SK-N-MC (cell line): ENCODE measurements around the gene TDG.

Experiments used
- DNase-seq: peaks from one replicate; pipeline ENCODE4 v3.0.0-alpha.2; 2011; ENCODE audit warnings: low read depth, low spot score
- H3K27ac ChIP-seq: fragments of 200-600 bp; sonication (generic); 2 replicates; pipeline ENCODE4 v1.5.1; 2016; ENCODE audit warnings: mixed run types
- H3K36me3 ChIP-seq: fragments of 200-600 bp; sonication (generic); 2 replicates; pipeline ENCODE4 v1.6.1; 2017; ENCODE audit warnings: antibody characterized with exemption, low read length, mixed read lengths; ENCODE audit not compliant: insufficient read depth
- H3K4me3 ChIP-seq: fragments of 200-600 bp; sonication (generic); 2 replicates; pipeline ENCODE4 v1.5.1; 2016
- H3K9ac ChIP-seq: fragments of 200-600 bp; sonication (generic); 2 replicates; pipeline ENCODE4 v1.8.0; 2017; ENCODE audit warnings: mixed run types, mixed read lengths; ENCODE audit not compliant: insufficient read length
- H3K9me3 ChIP-seq: fragments of 200-600 bp; sonication (generic); 2 replicates; pipeline ENCODE4 v1.6.1; 2017; ENCODE audit warnings: low read depth, mild to moderate bottlenecking, antibody characterized with exemption, low read length, moderate library complexity, mixed read lengths
- EZH2 ChIP-seq: fragments of 200-600 bp; sonication (generic); IDR thresholded peaks from one replicate; pipeline ENCODE4 v1.6.1; 2017; ENCODE audit warnings: antibody characterized with exemption
- FOXP2 ChIP-seq: optimal IDR thresholded peaks from 2 replicates; pipeline ENCODE3; 2011; ENCODE audit warnings: mild to moderate bottlenecking, moderate library complexity; ENCODE audit not compliant: insufficient read depth; ENCODE audit errors: extremely low read length, control extremely low read depth
- POLR2AphosphoS5 ChIP-seq: IDR thresholded peaks from 2 replicates; pipeline ENCODE4 v1.6.1; 2012; ENCODE audit warnings: mild to moderate bottlenecking, low read depth, low read length, borderline replicate concordance

TDG gene

GRCh38 chr12:103997286-103997900 lies 31.7 kb downstream of the TDG start:
- DNase-seq: no peak
- H3K9me3 ChIP-seq: no peaks in the 10 kb centered on the region
- 0 out of 2 replicates have a peak overlapping the region, but pooled peaks have one; percentile 1 for H3K27ac ChIP-seq
- H3K4me3 ChIP-seq: no peak overlapping the region
- no peak overlapping the region for H3K9ac ChIP-seq
- TF ChIP-seq FOXP2 (no peak), POLR2AphosphoS5 (no peak), EZH2 (no peak)
- H3K36me3 ChIP-seq: no peaks in the 10 kb centered on the region

- H3K27ac ChIP-seq: peak overlapping the region; percentile 94
- DNase-seq: peak; percentile 28
- peak overlapping the region; percentile 54 for H3K4me3 ChIP-seq
- TF ChIP-seq EZH2: no peak
- no peak for TF ChIP-seq FOXP2
- no peak; the same call in 1 of the 2 replicates for TF ChIP-seq POLR2AphosphoS5
- H3K36me3 ChIP-seq: no peaks in the 10 kb centered on the region
- peak overlapping the region; percentile 43 for H3K9ac ChIP-seq
- H3K9me3 ChIP-seq: no peaks in the 10 kb centered on the region
Observed at GRCh38 chr12:103998976-103999375, 33.3 kb downstream of the TDG start.

GRCh38 chr12:104000807-104001434 lies 35.2 kb downstream of the TDG start:
- Histone ChIP-seq H3K9ac (peak overlapping the region; percentile 69), H3K4me3 (peak overlapping the region; percentile 74), H3K36me3 (no peaks in the 10 kb centered on the region), H3K27ac (peak overlapping the region; percentile 94), H3K9me3 (no peaks in the 10 kb centered on the region)
- TF ChIP-seq EZH2 (no peak), POLR2AphosphoS5 (peak; percentile 18; the same call in 1 of the 2 replicates)
- DNase-seq: peak; percentile 78

- no peak for TF ChIP-seq POLR2AphosphoS5
- TF ChIP-seq EZH2: no peak
- no peak for TF ChIP-seq FOXP2
- Histone ChIP-seq H3K9ac (no peak overlapping the region), H3K36me3 (no peaks in the 10 kb centered on the region)
Observed at GRCh38 chr12:104002686-104003085, 37.0 kb downstream of the TDG start.

GRCh38 chr12:104003596-104003995 lies 37.9 kb downstream of the TDG start:
- H3K9me3 ChIP-seq: no peaks in the 10 kb centered on the region
- TF ChIP-seq POLR2AphosphoS5 (no peak), FOXP2 (no peak), EZH2 (no peak)
- H3K27ac ChIP-seq: no peak overlapping the region
- H3K9ac ChIP-seq: no peak overlapping the region
- no peak overlapping the region for H3K4me3 ChIP-seq
- H3K36me3 ChIP-seq: no peaks in the 10 kb centered on the region
- DNase-seq: no peak

More at GRCh38 chr12:104002686-104003085, 37.0 kb downstream of the TDG start:
- H3K27ac ChIP-seq: no peak overlapping the region
- DNase-seq: no peak
- no peaks in the 10 kb centered on the region for H3K9me3 ChIP-seq
- H3K4me3 ChIP-seq: no peak overlapping the region

GRCh38 chr12:104006929-104007328 lies 41.3 kb downstream of the TDG start:
- DNase-seq: no peak
- no peak for TF ChIP-seq POLR2AphosphoS5
- TF ChIP-seq FOXP2: no peak
- no peak for TF ChIP-seq EZH2
- no peaks in the 10 kb centered on the region for H3K9me3 ChIP-seq
- no peaks in the 10 kb centered on the region for H3K36me3 ChIP-seq
- H3K9ac ChIP-seq: no peak overlapping the region
- H3K4me3 ChIP-seq: no peak overlapping the region
- no peak overlapping the region for H3K27ac ChIP-seq

- H3K9ac ChIP-seq: no peak overlapping the region
Observed at GRCh38 chr12:104010121-104010520, 44.4 kb downstream of the TDG start.

GRCh38 chr12:104010606-104011169 lies 45.0 kb downstream of the TDG start:
- H3K9me3 ChIP-seq: no peaks in the 10 kb centered on the region
- H3K4me3 ChIP-seq: no peak overlapping the region
- TF ChIP-seq FOXP2 (no peak), EZH2 (no peak), POLR2AphosphoS5 (no peak)
- no peak overlapping the region for H3K27ac ChIP-seq
- H3K36me3 ChIP-seq: no peaks in the 10 kb centered on the region
- H3K9ac ChIP-seq: no peak overlapping the region
- no peak for DNase-seq

More at GRCh38 chr12:104010121-104010520, 44.4 kb downstream of the TDG start:
- Histone ChIP-seq H3K9me3 (no peaks in the 10 kb centered on the region), H3K27ac (no peak overlapping the region), H3K36me3 (no peaks in the 10 kb centered on the region), H3K4me3 (no peak overlapping the region)
- no peak for DNase-seq
- TF ChIP-seq EZH2: no peak
- TF ChIP-seq POLR2AphosphoS5: no peak
- TF ChIP-seq FOXP2: no peak
